Smooth muscle cell (in vitro differentiated cells): Measurements from ENCODE around the gene S1PR2. TPM values are rescaled to one million over a fixed set of nuclear protein-coding genes. Genes with fewer than 3 reads are reported as not detected.
"Not testable (repeated sequence)": the region's sequence is repeated elsewhere in the genome, so short reads cannot be mapped to it uniquely, and the experiment has no call there.

Source experiments
- DNase-seq: peaks from one replicate; lab custom pipeline; 2025; ENCODE audit not compliant: unreplicated experiment; lab: John Stamatoyannopoulos, UW
- H2AFZ ChIP-seq: fragments of 200-600 bp; sonication (generic); 2 replicates; pipeline ENCODE4 v1.6.0; 2016; ENCODE audit warnings: antibody characterized with exemption, low read depth, mild to moderate bottlenecking
- H3F3A ChIP-seq: fragments of 200-600 bp; sonication (generic); 2 replicates; pipeline ENCODE4 v1.6.0; 2017; ENCODE audit warnings: antibody characterized with exemption, low read depth
- H3K27ac ChIP-seq: fragments of 200-600 bp; sonication (generic); 2 replicates; pipeline ENCODE4 v1.5.1; 2016; ENCODE audit warnings: low read depth, mild to moderate bottlenecking
- H3K27me3 ChIP-seq: fragments of 200-600 bp; sonication (generic); 2 replicates; pipeline ENCODE4 v1.6.1; 2016; ENCODE audit warnings: low read depth, mild to moderate bottlenecking
- H3K36me3 ChIP-seq: fragments of 200-600 bp; sonication (generic); 2 replicates; pipeline ENCODE4 v1.5.1; 2016; ENCODE audit warnings: low read depth
- H3K4me1 ChIP-seq: fragments of 200-600 bp; sonication (generic); 2 replicates; pipeline ENCODE4 v1.5.1; 2016; ENCODE audit warnings: low read depth
- H3K4me2 ChIP-seq: fragments of 200-600 bp; sonication (generic); 2 replicates; pipeline ENCODE4 v1.6.0; 2016; ENCODE audit warnings: mild to moderate bottlenecking
- H3K4me3 ChIP-seq: fragments of 200-600 bp; sonication (generic); 2 replicates; pipeline ENCODE4 v1.5.1; 2016; ENCODE audit warnings: mild to moderate bottlenecking
- H3K79me2 ChIP-seq: fragments of 200-600 bp; sonication (generic); 2 replicates; pipeline ENCODE4 v1.6.0; 2016; ENCODE audit warnings: low read depth, mild to moderate bottlenecking
- H3K9ac ChIP-seq: fragments of 200-600 bp; sonication (generic); 2 replicates; pipeline ENCODE4 v1.6.0; 2016; ENCODE audit warnings: low read depth
- H3K9me3 ChIP-seq: fragments of 200-600 bp; sonication (generic); replicated peaks from 2 replicates; pipeline ENCODE4 v1.5.1; 2016; ENCODE audit warnings: low read depth
- H4K20me1 ChIP-seq: fragments of 200-600 bp; sonication (generic); 2 replicates; pipeline ENCODE4 v1.6.0; 2016; ENCODE audit warnings: low read depth
- WGBS: methylation state at CpG from one replicate; pipeline ENCODE4 v1.1.7; 2016; ENCODE audit warnings: low lambda C conversion rate; 5-methylcytosine and 5-hydroxymethylcytosine counted together
- microRNA-seq: library from miRNA; unstranded; fragments of <30 nt; microRNA quantifications from one replicate; pipeline ENCODE4, GENCODE V29; 2016; ENCODE audit warnings: borderline number of aligned reads
- polyA plus RNA-seq: library from polyadenylated mRNA; unstranded; fragments of >200 nt; fragmentation: Nextera tagmentation; extraction: Ambion mirVana; gene quantifications from 2 replicates; pipeline ENCODE4 v1.2.1, GENCODE V29; 2016
- small RNA-seq: library from RNA; depleted of rRNA; stranded (forward); fragments of <200 nt; gene quantifications from one replicate; pipeline ENCODE3, GENCODE V24; 2014
- total RNA-seq: library from RNA; depleted of rRNA; stranded (reverse); fragments of >200 nt; gene quantifications from 2 replicates; pipeline ENCODE4 v1.2.3, GENCODE V29; 2014
- TF ChIP-seq, protein P1 (sequence below): fragments of 200-600 bp; sonication (generic); IDR thresholded peaks from 2 replicates; pipeline ENCODE4 v1.5.1; 2017; ENCODE audit warnings: borderline replicate concordance, mild to moderate bottlenecking, antibody characterized with exemption; ENCODE audit not compliant: insufficient read depth, poor library complexity, severe bottlenecking

Gene S1PR2
- total and polyA plus RNA-seq, 2 experiments from 2014 or later: 6.5 to 9.8 TPM

DNA sequence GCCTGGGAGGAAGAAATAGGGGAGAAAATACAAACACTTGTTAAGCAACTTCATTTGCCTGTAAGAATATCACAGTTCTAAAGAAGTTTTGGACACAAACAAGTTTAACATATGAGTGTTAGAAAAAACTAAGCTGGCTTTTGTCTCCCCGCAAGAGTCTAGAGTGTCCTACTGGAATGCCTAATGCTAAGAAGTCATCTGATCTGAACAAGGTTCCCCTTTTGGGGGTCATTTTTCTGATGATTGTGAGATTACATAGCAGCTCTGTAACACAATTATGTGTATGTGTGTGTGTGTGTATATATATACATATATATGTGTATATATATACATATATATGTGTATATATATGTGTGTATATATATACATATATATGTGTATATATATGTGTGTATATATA is 49.1 kb downstream of the S1PR2 start:
- Histone ChIP-seq H4K20me1 (peaks cover 54% of the 10 kb centered on the region), H3F3A (no peaks in the 10 kb centered on the region), H2AFZ (no peak overlapping the region), H3K36me3 (peaks cover 9% of the 10 kb centered on the region), H3K4me2 (no peak overlapping the region), H3K27me3 (no peaks in the 10 kb centered on the region), H3K9me3 (no peaks in the 10 kb centered on the region), H3K27ac (no peak overlapping the region), H3K4me1 (no peaks in the 10 kb centered on the region), H3K9ac (no peak overlapping the region), H3K79me2 (peaks cover 38% of the 10 kb centered on the region), H3K4me3 (no peak overlapping the region)
- 100% methylated on average over 1 of the region's 1 CpG for WGBS
- no peak for DNase-seq
- TF ChIP-seq, protein P1, sequence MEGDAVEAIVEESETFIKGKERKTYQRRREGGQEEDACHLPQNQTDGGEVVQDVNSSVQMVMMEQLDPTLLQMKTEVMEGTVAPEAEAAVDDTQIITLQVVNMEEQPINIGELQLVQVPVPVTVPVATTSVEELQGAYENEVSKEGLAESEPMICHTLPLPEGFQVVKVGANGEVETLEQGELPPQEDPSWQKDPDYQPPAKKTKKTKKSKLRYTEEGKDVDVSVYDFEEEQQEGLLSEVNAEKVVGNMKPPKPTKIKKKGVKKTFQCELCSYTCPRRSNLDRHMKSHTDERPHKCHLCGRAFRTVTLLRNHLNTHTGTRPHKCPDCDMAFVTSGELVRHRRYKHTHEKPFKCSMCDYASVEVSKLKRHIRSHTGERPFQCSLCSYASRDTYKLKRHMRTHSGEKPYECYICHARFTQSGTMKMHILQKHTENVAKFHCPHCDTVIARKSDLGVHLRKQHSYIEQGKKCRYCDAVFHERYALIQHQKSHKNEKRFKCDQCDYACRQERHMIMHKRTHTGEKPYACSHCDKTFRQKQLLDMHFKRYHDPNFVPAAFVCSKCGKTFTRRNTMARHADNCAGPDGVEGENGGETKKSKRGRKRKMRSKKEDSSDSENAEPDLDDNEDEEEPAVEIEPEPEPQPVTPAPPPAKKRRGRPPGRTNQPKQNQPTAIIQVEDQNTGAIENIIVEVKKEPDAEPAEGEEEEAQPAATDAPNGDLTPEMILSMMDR: no peak

DNA sequence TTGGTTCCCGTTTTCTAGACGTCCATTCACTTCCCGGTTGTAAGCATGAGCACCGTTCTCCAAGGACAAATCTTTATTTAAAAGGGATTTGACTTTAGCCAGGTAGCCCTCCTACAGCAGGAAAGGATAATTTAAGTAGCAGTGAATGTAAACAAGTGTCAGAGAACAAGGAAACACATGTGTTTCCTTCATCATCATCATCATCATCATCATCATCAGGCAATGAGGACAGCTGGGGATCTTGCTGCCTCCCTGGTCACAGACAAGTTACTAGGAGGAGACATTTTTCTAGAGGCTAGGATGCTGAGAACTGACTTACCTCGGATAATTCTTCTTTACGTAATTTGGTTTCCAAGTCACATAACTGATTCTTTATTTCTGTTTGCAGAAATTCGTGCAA is 50.7 kb downstream of the S1PR2 start:
- Histone ChIP-seq H4K20me1 (peaks cover 38% of the 10 kb centered on the region), H2AFZ (no peak overlapping the region), H3K4me2 (no peak overlapping the region), H3K9me3 (no peaks in the 10 kb centered on the region), H3K79me2 (peaks cover 25% of the 10 kb centered on the region), H3K9ac (no peak overlapping the region), H3K27me3 (no peaks in the 10 kb centered on the region), H3F3A (no peaks in the 10 kb centered on the region), H3K27ac (no peak overlapping the region), H3K4me3 (no peak overlapping the region), H3K4me1 (no peaks in the 10 kb centered on the region), H3K36me3 (peaks cover 11% of the 10 kb centered on the region)
- TF ChIP-seq, protein P1: no peak
- 98% methylated on average over 7 of the region's 7 CpGs for WGBS
- DNase-seq: no peak

DNA sequence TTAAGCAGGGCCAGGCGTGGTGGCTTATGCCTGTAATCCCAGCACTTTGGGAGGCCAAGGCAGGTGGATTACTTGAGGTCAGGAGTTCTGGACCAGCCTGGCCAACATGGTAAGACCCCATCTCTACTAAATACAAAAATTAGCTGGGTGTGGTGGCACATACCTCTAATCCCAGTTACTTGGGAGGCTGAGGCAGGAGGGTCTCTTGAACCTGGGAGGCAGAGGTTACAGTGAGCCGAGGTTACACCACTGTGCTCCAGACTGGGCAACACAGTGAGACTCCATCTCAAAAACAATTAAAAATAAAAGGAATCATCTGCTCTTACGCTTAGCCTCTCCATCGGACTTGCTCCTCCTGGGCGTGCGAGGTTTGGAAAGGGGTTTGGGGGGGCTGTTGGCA is 51.1 kb downstream of the S1PR2 start:
- peaks cover 11% of the 10 kb centered on the region for H3K36me3 ChIP-seq
- not testable (repeated sequence) for H3F3A ChIP-seq, H3K4me1 ChIP-seq, H3K9ac ChIP-seq, H3K4me2 ChIP-seq, H3K27me3 ChIP-seq, H3K4me3 ChIP-seq, H3K9me3 ChIP-seq, DNase-seq, H3K27ac ChIP-seq, H2AFZ ChIP-seq
- peaks cover 36% of the 10 kb centered on the region for H4K20me1 ChIP-seq
- WGBS: over 99% methylated on average over 6 of the region's 6 CpGs
- H3K79me2 ChIP-seq: peaks cover 22% of the 10 kb centered on the region

DNA sequence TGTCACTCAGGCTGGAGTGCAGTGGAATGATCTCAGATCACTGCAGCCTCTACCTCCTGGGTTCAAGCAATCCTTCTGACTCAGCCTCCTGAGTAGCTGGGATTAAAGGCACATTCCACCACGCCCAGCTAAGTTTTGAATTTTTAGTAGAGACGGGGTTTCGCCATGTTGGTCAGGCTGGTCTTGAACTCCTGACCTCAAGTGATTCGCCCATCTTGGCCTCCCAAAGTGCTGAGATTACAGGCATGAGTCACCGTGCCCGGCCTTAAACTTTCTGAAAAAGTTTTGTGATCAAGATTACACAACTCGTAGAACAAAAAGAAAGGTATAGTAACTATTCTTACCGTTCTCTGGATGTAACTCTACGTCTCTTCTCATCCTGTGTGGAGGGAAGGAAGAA is 57.6 kb downstream of the S1PR2 start:
- Histone ChIP-seq H3K4me3 (no peak overlapping the region), H3K9me3 (no peaks in the 10 kb centered on the region), H3K4me2 (no peak overlapping the region), H2AFZ (no peak overlapping the region), H3F3A (no peaks in the 10 kb centered on the region), H3K36me3 (peaks cover 6% of the 10 kb centered on the region), H3K27ac (no peak overlapping the region), H3K27me3 (no peaks in the 10 kb centered on the region), H3K4me1 (no peaks in the 10 kb centered on the region), H3K79me2 (no peaks in the 10 kb centered on the region), H4K20me1 (no peaks in the 10 kb centered on the region), H3K9ac (no peak overlapping the region)
- no peak for DNase-seq
- WGBS: 76% methylated on average over 9 of the region's 9 CpGs
- TF ChIP-seq, protein P1: no peak

Small RNA genes lying within 50 kb of the gene (microRNA-seq; reads per million reads assigned to microRNA genes)
- not detected for gene MIR4322

Small RNA genes lying within 50 kb of the gene (small RNA-seq; reads per million reads assigned to genes)
- gene MIR4322: not detected

Other genes starting within 250 kb of the S1PR2 start
- 11.2 and 12.8 TPM in 2 replicates for gene COL5A3, start 220.8 kb downstream of the S1PR2 start, total RNA-seq
- 8.2 and 14.4 TPM in 2 replicates for gene COL5A3, start 220.8 kb downstream of the S1PR2 start, polyA plus RNA-seq
- not detected in 2 replicates for gene RDH8, start 217.8 kb downstream of the S1PR2 start, total RNA-seq
- gene RDH8, start 217.8 kb downstream of the S1PR2 start, polyA plus RNA-seq: not detected in 2 replicates
- gene SHFL, start 145.0 kb downstream of the S1PR2 start, total RNA-seq: 13.7 and 15.6 TPM in 2 replicates
- 22.6 and 28.7 TPM in 2 replicates for gene SHFL, start 145.0 kb downstream of the S1PR2 start, polyA plus RNA-seq
- 3.5 and 5.5 TPM in 2 replicates for gene ANGPTL6, start 128.7 kb downstream of the S1PR2 start, total RNA-seq
- gene ANGPTL6, start 128.7 kb downstream of the S1PR2 start, polyA plus RNA-seq: 7.2 and 8.6 TPM in 2 replicates
- gene PPAN, start 125.0 kb downstream of the S1PR2 start, total RNA-seq: 9.7 and 11.1 TPM in 2 replicates
- gene PPAN, start 125.0 kb downstream of the S1PR2 start, polyA plus RNA-seq: 22.6 and 25.6 TPM in 2 replicates
- 1.5 and 2.0 TPM in 2 replicates for gene P2RY11, start 119.6 kb downstream of the S1PR2 start, total RNA-seq
- 3.8 and 9.7 TPM in 2 replicates for gene P2RY11, start 119.6 kb downstream of the S1PR2 start, polyA plus RNA-seq
- 138 and 164 TPM in 2 replicates for gene EIF3G, start 111.4 kb downstream of the S1PR2 start, total RNA-seq
- gene EIF3G, start 111.4 kb downstream of the S1PR2 start, polyA plus RNA-seq: 185 and 196 TPM in 2 replicates
- 37.6 and 39.5 TPM in 2 replicates for gene DNMT1, start 36.4 kb downstream of the S1PR2 start, total RNA-seq
- 56.7 and 78.4 TPM in 2 replicates for gene DNMT1, start 36.4 kb downstream of the S1PR2 start, polyA plus RNA-seq
- gene MRPL4, start 20.9 kb upstream of the S1PR2 start, total RNA-seq: 36.4 and 47.8 TPM in 2 replicates
- 63.5 and 72.1 TPM in 2 replicates for gene MRPL4, start 20.9 kb upstream of the S1PR2 start, polyA plus RNA-seq
- gene ICAM1, start 39.8 kb upstream of the S1PR2 start, total RNA-seq: 4.6 and 10.4 TPM in 2 replicates
- 9.2 and 9.7 TPM in 2 replicates for gene ICAM1, start 39.8 kb upstream of the S1PR2 start, polyA plus RNA-seq
- gene ICAM4, start 55.6 kb upstream of the S1PR2 start, total RNA-seq: 0.90 and 1.9 TPM in 2 replicates
- gene ICAM4, start 55.6 kb upstream of the S1PR2 start, polyA plus RNA-seq: 2.2 and 3.4 TPM in 2 replicates
- 1.9 and 4.0 TPM in 2 replicates for gene ICAM5, start 58.6 kb upstream of the S1PR2 start, total RNA-seq
- gene ICAM5, start 58.6 kb upstream of the S1PR2 start, polyA plus RNA-seq: 4.4 and 6.4 TPM in 2 replicates
- gene ZGLP1, start 78.5 kb upstream of the S1PR2 start, total RNA-seq: 2.9 TPM in 1 of 2 replicates, not detected in the other
- gene ZGLP1, start 78.5 kb upstream of the S1PR2 start, polyA plus RNA-seq: 4.8 and 6.1 TPM in 2 replicates
- gene FDX2, start 84.7 kb upstream of the S1PR2 start, total RNA-seq: 7.6 and 15.3 TPM in 2 replicates
- 39.1 and 46.0 TPM in 2 replicates for gene FDX2, start 84.7 kb upstream of the S1PR2 start, polyA plus RNA-seq
- 8.3 and 18.3 TPM in 2 replicates for gene RAVER1, start 102.2 kb upstream of the S1PR2 start, total RNA-seq
- 35.5 and 43.0 TPM in 2 replicates for gene RAVER1, start 102.2 kb upstream of the S1PR2 start, polyA plus RNA-seq
- gene ICAM3, start 108.3 kb upstream of the S1PR2 start, total RNA-seq: 4.5 and 6.5 TPM in 2 replicates
- 29.3 and 31.3 TPM in 2 replicates for gene ICAM3, start 108.3 kb upstream of the S1PR2 start, polyA plus RNA-seq
- gene TYK2, start 149.2 kb upstream of the S1PR2 start, total RNA-seq: 52.5 and 53.1 TPM in 2 replicates
- gene TYK2, start 149.2 kb upstream of the S1PR2 start, polyA plus RNA-seq: 90.8 and 98.4 TPM in 2 replicates
- gene CDC37, start 172.2 kb upstream of the S1PR2 start, total RNA-seq: 98.4 and 103 TPM in 2 replicates
- 186 and 198 TPM in 2 replicates for gene CDC37, start 172.2 kb upstream of the S1PR2 start, polyA plus RNA-seq
- gene PDE4A, start 189.2 kb upstream of the S1PR2 start, total RNA-seq: 2.7 and 3.3 TPM in 2 replicates
- 12.3 and 16.4 TPM in 2 replicates for gene PDE4A, start 189.2 kb upstream of the S1PR2 start, polyA plus RNA-seq